ENCODE measurements around the gene COL4A1.

Gene COL4A1

DNA sequence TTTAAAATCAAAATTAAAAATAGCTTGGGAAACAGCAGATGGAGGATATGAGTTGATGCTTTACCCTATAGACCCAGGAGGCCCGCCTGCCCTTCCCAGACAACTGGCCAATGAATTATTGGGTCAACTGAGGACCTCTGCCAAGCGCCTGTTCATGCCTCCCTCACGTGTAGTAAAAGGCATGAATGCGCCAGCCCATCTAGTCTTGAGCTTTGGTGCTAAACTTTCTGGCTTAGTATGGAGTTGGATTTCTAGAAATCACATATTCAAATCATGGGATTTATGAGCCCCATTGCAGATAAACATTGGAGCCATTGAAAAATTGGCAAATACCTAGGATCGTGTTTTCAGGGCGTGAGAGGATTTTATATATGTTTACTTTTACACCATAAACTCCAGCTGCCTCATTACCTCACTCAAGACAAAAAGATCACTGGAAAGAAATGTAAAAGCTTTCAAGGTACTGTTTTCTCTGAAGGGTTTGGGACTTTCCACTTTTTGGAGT lies 47.2 kb upstream of the COL4A1 start:
- H3K79me2 ChIP-seq (ENCODE audit: insufficient read depth, low read length), result no peaks in the 10 kb centered on the region
- no peaks in the 10 kb centered on the region for H3F3A ChIP-seq (ENCODE audit: insufficient read depth, low read length)
- no peaks in the 10 kb centered on the region for H4K20me1 ChIP-seq (ENCODE audit: insufficient read depth, low read length)
- TF ChIP-seq EZH2 (IDR thresholded peaks at IDR 0.05; ENCODE audit: borderline replicate concordance, low read length), result no peak
- TF ChIP-seq, protein P1, sequence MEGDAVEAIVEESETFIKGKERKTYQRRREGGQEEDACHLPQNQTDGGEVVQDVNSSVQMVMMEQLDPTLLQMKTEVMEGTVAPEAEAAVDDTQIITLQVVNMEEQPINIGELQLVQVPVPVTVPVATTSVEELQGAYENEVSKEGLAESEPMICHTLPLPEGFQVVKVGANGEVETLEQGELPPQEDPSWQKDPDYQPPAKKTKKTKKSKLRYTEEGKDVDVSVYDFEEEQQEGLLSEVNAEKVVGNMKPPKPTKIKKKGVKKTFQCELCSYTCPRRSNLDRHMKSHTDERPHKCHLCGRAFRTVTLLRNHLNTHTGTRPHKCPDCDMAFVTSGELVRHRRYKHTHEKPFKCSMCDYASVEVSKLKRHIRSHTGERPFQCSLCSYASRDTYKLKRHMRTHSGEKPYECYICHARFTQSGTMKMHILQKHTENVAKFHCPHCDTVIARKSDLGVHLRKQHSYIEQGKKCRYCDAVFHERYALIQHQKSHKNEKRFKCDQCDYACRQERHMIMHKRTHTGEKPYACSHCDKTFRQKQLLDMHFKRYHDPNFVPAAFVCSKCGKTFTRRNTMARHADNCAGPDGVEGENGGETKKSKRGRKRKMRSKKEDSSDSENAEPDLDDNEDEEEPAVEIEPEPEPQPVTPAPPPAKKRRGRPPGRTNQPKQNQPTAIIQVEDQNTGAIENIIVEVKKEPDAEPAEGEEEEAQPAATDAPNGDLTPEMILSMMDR (IDR thresholded peaks at IDR 0.05; ENCODE audit: low read length), result no peak
- H3K9me3 ChIP-seq (ENCODE audit: low read length), result no peaks in the 10 kb centered on the region
- H3K4me3 ChIP-seq (ENCODE audit: low read depth, low read length, poor library complexity, severe bottlenecking), result no peak overlapping the region
- H3K4me2 ChIP-seq (ENCODE audit: low read length), result no peak overlapping the region
- H3K27me3 ChIP-seq (ENCODE audit: insufficient read depth, low read length), result peaks cover 6% of the 10 kb centered on the region; the same call in 1 of the 2 replicates
- H3K9me2 ChIP-seq (ENCODE audit: low read depth, low read length), result no peaks in the 10 kb centered on the region
- H2AFZ ChIP-seq (ENCODE audit: low read length), result no peak overlapping the region
- H3K4me1 ChIP-seq (ENCODE audit: insufficient read depth, low read length, severe bottlenecking), result no peaks in the 10 kb centered on the region
- H3K27ac ChIP-seq (ENCODE audit: low read depth, low read length, poor library complexity, severe bottlenecking), result no peak overlapping the region
- H3K36me3 ChIP-seq (ENCODE audit: insufficient read depth, low read length), result no peaks in the 10 kb centered on the region
- no peak overlapping the region for H3K9ac ChIP-seq (ENCODE audit: low read length)

DNA sequence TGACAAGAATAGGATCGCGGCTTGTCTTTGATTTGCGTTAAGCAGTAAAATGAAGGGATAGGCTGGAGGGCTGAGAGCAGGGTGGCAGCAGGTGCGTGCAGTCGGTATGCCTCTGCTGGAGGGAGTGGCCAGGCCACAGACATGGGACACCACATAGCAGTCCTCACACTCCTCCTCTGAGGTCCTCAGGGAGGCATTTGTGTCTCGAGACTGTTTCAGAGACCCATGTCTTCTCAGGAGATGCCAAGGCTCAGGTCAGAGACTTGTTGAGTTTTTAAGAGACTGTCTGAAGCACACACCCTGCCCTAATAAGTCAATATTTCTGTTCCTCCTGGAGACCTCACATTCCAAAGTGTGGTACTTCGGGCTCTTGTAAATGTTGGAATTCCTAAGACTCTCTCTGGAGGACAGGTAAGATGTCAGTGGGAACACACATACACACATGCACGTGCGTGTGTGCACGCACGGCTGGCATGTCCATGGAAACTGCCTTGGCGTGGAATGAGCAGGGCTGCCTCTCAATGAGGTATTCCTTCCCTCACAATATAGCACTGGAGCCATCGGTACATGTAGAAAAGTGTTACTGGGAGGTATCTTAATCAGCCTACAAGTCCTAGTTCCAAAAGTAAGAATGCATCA lies 46.5 kb upstream of the COL4A1 start:
- no peaks in the 10 kb centered on the region for H3K9me2 ChIP-seq (ENCODE audit: low read depth, low read length)
- no peak overlapping the region for H2AFZ ChIP-seq (ENCODE audit: low read length)
- H3K27me3 ChIP-seq (ENCODE audit: insufficient read depth, low read length), result peaks cover 7% of the 10 kb centered on the region; the same call in 1 of the 2 replicates
- no peaks in the 10 kb centered on the region for H3F3A ChIP-seq (ENCODE audit: insufficient read depth, low read length)
- no peak overlapping the region for H3K4me2 ChIP-seq (ENCODE audit: low read length)
- no peaks in the 10 kb centered on the region for H3K79me2 ChIP-seq (ENCODE audit: insufficient read depth, low read length)
- TF ChIP-seq, protein P1 (IDR thresholded peaks at IDR 0.05; ENCODE audit: low read length), result no peak
- no peak for TF ChIP-seq EZH2 (IDR thresholded peaks at IDR 0.05; ENCODE audit: borderline replicate concordance, low read length)
- no peaks in the 10 kb centered on the region for H4K20me1 ChIP-seq (ENCODE audit: insufficient read depth, low read length)
- H3K27ac ChIP-seq (ENCODE audit: low read depth, low read length, poor library complexity, severe bottlenecking), result no peak overlapping the region
- H3K9me3 ChIP-seq (ENCODE audit: low read length), result no peaks in the 10 kb centered on the region
- H3K9ac ChIP-seq (ENCODE audit: low read length), result no peak overlapping the region
- no peak overlapping the region for H3K4me3 ChIP-seq (ENCODE audit: low read depth, low read length, poor library complexity, severe bottlenecking)
- no peaks in the 10 kb centered on the region for H3K36me3 ChIP-seq (ENCODE audit: insufficient read depth, low read length)
- no peaks in the 10 kb centered on the region for H3K4me1 ChIP-seq (ENCODE audit: insufficient read depth, low read length, severe bottlenecking)

DNA sequence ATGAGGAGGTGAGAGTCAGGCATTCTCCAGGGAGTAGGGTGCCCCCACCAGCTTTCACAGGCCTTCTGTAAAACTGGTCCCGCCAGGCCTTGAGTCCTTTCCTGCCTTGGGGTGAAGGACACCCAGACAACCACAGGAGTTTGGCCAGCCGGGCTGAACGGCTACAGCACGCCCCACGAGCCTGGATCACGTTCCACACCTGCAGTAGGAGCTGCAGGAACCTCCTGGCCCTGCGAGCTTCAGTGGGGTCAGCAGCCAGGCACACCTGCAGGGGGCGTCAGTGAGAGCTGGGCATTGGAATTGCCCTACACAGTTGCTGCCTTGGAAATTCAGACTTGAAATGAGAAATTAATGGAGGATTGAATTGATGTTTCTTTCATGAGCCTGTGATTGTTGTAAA lies 45.8 kb upstream of the COL4A1 start:
- H3K27ac ChIP-seq (ENCODE audit: low read depth, low read length, poor library complexity, severe bottlenecking), result no peak overlapping the region

More for the DNA sequence above, 45.8 kb upstream of the COL4A1 start:
- no peaks in the 10 kb centered on the region for H3K9me2 ChIP-seq (ENCODE audit: low read depth, low read length)
- H3K27me3 ChIP-seq (ENCODE audit: insufficient read depth, low read length), result peaks cover 7% of the 10 kb centered on the region; the same call in 1 of the 2 replicates
- H3K9ac ChIP-seq (ENCODE audit: low read length), result no peak overlapping the region
- no peak overlapping the region for H3K4me3 ChIP-seq (ENCODE audit: low read depth, low read length, poor library complexity, severe bottlenecking)
- no peaks in the 10 kb centered on the region for H4K20me1 ChIP-seq (ENCODE audit: insufficient read depth, low read length)
- H3K36me3 ChIP-seq (ENCODE audit: insufficient read depth, low read length), result no peaks in the 10 kb centered on the region
- TF ChIP-seq, protein P1 (IDR thresholded peaks at IDR 0.05; ENCODE audit: low read length), result peak; percentile 60
- no peak for TF ChIP-seq EZH2 (IDR thresholded peaks at IDR 0.05; ENCODE audit: borderline replicate concordance, low read length)
- H3K4me1 ChIP-seq (ENCODE audit: insufficient read depth, low read length, severe bottlenecking), result no peaks in the 10 kb centered on the region
- H3K9me3 ChIP-seq (ENCODE audit: low read length), result no peaks in the 10 kb centered on the region
- no peaks in the 10 kb centered on the region for H3F3A ChIP-seq (ENCODE audit: insufficient read depth, low read length)
- H3K4me2 ChIP-seq (ENCODE audit: low read length), result no peak overlapping the region
- no peak overlapping the region for H2AFZ ChIP-seq (ENCODE audit: low read length)
- no peaks in the 10 kb centered on the region for H3K79me2 ChIP-seq (ENCODE audit: insufficient read depth, low read length)

Data from OCI-LY1 (cell line).